Naive B cell (primary cell): ENCODE data around the gene CRIP2. TPM values are rescaled to one million over a fixed set of nuclear protein-coding genes. Genes with fewer than 3 reads are reported as not detected.

ENCODE experiments used
- ATAC-seq, 2 donors: fragments of 150-1000 bp; cut with Tn5 transposase; 2 replicates each; pipeline ENCODE4 v1.10.0; 2021; ENCODE audit warnings: low read depth in 2 of 2, mild to moderate bottlenecking in 2 of 2, moderate library complexity in 2 of 2
- DNase-seq: peaks from one replicate; pipeline ENCODE4 v3.0.0; 2022
- H3K27ac Mint-ChIP-seq, 6 donors: one replicate each; pipeline ENCODE4 v1.8.0; 2020 to 2022; ENCODE audit warnings: mild to moderate bottlenecking in 6 of 6, mixed read lengths in 6 of 6, moderate library complexity in 5 of 6, inconsistent platforms in 2 of 6
- H3K27me3 Mint-ChIP-seq, 3 donors: one replicate each; pipeline ENCODE4 v1.8.0; 2021 to 2022; ENCODE audit warnings: mixed read lengths in 3 of 3, mild to moderate bottlenecking in 1 of 3
- H3K36me3 Mint-ChIP-seq, 2 donors: one replicate each; pipeline ENCODE4 v1.8.0; 2020 to 2022; ENCODE audit warnings: mixed read lengths in 2 of 2, inconsistent platforms in 1 of 2, mild to moderate bottlenecking in 1 of 2
- H3K4me1 Mint-ChIP-seq, 3 donors: one replicate each; pipeline ENCODE4 v1.8.0; 2020 to 2022; ENCODE audit warnings: mixed read lengths in 3 of 3, inconsistent platforms in 1 of 3, mild to moderate bottlenecking in 1 of 3, moderate library complexity in 1 of 3
- H3K4me3 Mint-ChIP-seq, 8 donors: one replicate each; pipeline ENCODE4 v1.8.0; 2020 to 2022; ENCODE audit warnings: mild to moderate bottlenecking in 8 of 8, mixed read lengths in 8 of 8, moderate library complexity in 8 of 8, inconsistent platforms in 2 of 8
- H3K9me3 Mint-ChIP-seq, 7 donors: one replicate each; pipeline ENCODE4 v1.8.0; 2020 to 2022; ENCODE audit warnings: mixed read lengths in 7 of 7, mild to moderate bottlenecking in 5 of 7, inconsistent platforms in 2 of 7, moderate library complexity in 1 of 7
- polyA plus RNA-seq, 6 donors: library from polyadenylated mRNA; unstranded; fragments of 300-500 nt; fragmentation: Illumina TruSeq; gene quantifications; one replicate each; pipeline ENCODE4 v1.2.3, GENCODE V29; 2021; ENCODE audit warnings: low read depth in 6 of 6

The CRIP2 gene, protein sequence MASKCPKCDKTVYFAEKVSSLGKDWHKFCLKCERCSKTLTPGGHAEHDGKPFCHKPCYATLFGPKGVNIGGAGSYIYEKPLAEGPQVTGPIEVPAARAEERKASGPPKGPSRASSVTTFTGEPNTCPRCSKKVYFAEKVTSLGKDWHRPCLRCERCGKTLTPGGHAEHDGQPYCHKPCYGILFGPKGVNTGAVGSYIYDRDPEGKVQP
- polyA plus RNA-seq = 10 to 100 TPM in 2 of 6 donors, 1 to 10 TPM in 4; 2.0 to 27.3 (median 8.4) TPM

DNA sequence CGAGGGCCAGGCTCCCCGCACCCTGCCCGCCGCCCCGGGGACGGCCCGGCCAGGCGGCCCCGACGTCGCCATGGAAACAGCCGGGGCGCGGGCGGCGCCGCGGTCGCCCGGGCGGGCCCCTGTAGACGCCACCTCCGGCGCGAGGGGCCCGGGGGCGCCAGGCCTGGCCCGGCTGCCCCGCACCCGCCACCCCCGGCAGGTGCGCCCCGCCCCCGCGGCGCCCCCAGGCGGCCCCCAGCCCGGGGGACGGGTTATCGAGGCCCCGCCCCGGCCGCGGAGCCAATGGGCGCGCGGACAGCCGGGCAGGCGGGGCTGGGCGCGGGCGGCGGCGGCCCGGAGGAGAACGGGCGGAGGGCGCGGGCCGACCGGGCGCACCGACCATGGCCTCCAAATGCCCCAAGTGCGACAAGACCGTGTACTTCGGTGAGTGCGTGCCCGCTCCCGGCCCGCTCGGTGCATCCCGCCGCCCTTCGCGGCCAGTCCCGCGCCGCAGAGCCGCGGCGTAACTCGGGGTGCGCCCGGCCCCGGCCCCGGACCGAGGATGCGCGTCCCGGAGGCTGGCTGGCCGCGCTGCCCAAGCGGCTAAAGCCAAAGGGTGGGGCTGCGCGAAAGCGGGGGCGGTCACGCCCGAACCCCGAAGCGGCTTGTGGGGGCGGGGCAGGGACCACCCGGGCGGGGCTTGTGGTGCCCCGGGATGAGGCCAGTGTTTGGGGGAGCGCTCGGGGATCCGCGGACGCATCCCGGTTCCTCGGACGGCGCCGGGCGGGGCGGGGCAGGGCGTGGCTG, at the start of gene CRIP2:
Gene CRIP2, plus strand, starts transcription at position 339 of the 786 bp plus-strand sequence. Its CDS starts 42 bp downstream, at position 381.
- Mint-ChIP-seq H3K4me1 (peaks cover 12 to 22% (median 17%) of the 10 kb centered on the region in 3 donors), H3K27ac (peak within 1 kb of the TSS in 3 of 6 donors; percentile 39 to 83 (median 59))

DNA sequence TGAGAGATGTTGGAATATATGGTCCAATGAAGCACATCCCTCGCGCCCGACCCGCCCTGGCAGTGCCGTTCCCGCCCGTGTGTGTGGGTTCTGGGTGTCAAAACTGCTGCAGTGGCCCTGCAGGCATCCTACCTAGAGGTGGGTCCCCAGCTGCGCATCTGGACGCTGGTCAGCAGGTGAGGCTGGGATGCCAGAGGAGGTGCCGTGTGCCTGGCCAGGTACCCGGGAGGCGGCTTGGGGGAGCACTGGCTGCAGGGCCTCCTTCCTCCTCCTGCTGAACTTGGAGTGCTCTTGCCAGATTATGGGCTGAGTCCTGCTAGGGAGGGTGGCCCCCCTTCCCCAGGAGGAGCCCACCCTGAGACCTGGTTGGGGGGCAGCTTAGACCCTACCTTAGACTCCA, 49.8 kb upstream of the CRIP2 start:
- peak overlapping the region in 1 of 6 donors; percentile 66 for H3K27ac Mint-ChIP-seq
- no peaks in the 10 kb centered on the region for H3K27me3 Mint-ChIP-seq
- peaks cover 33 to 51% (median 44%) of the 10 kb centered on the region in 3 donors for H3K4me1 Mint-ChIP-seq
- ATAC-seq = no peak
- H3K9me3 Mint-ChIP-seq = no peaks in the 10 kb centered on the region
- DNase-seq = no peak
- no peaks in the 10 kb centered on the region for H3K36me3 Mint-ChIP-seq
- H3K4me3 Mint-ChIP-seq = no peak overlapping the region

More for the DNA sequence above, at the start of gene CRIP2:
- peak within 1 kb of the TSS; percentile 65 to 91 (median 76) for H3K4me3 Mint-ChIP-seq
- peak; percentile 29 to 40 for ATAC-seq
- peaks cover 0 to 9% (median 0%) of the 10 kb centered on the region in 3 donors for H3K27me3 Mint-ChIP-seq
- DNase-seq = peak; percentile 63
- H3K36me3 Mint-ChIP-seq = peaks cover 0 to 8% of the 10 kb centered on the region in 2 donors
- peaks cover 0 to 2% (median 0%) of the 10 kb centered on the region in 7 donors for H3K9me3 Mint-ChIP-seq

DNA sequence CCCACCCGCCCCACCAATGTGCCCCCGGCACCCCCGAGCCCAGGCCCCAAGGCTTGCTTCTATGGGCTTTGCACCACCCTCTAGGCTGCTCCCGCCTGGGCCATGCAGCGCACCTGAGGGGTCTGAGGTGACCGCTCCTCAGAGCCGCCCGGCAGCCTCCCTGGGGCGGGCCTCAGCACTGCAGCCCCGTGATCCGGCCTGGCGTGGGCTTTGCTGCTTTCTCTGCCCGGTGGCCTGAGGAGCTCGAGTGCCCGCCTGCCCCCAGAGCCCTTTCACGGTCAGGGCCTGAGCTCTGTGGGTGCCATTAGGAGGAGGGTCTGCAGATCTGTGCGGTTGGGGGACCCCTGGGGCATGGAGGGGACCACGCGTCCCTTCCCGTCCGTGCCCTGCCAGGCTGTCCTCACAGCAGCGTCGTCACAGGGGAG, 48.8 kb upstream of the CRIP2 start:
- ATAC-seq (no peak), DNase-seq (no peak)
- Mint-ChIP-seq H3K27ac (no peak overlapping the region), H3K27me3 (no peaks in the 10 kb centered on the region), H3K4me3 (no peak overlapping the region), H3K36me3 (no peaks in the 10 kb centered on the region), H3K9me3 (no peaks in the 10 kb centered on the region), H3K4me1 (peaks cover 30 to 48% (median 44%) of the 10 kb centered on the region in 3 donors)

DNA sequence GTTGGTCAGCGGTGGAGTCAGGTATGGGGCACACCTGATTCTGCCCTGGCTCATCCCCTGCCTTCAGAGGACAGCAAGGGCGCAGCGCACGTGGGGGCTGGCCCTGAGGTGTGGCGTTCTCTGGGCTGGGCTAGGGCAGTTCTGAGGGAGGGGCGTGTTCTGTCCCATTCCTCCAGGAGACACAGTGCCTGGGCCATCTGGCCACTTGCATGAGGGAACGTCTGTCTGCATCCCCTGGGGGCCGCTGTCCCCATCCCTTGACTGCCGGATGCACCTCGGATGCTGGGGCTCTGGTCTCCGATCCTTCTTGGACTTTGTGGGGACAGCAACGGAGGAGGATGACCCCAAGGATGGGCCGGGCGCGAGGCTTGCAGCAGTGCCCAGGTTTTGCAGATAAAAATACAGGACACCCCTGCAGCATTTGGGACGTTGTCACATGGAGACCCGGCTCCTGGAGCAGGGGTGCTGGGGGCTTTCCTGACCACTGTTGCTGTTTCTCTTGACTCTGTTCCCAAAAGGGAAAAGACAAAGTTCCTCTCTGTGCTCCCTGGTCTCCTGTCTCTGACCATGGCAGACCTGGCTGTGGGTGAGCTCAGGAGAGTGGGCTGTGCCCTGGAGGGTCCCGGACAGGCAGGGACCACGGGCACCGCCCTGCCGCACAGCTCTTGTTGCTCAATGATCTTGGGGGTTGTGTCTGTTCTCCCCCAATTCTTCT, 48.0 kb upstream of the CRIP2 start:
- Mint-ChIP-seq H3K4me3 (peak overlapping the region in 1 of 8 donors; percentile 49), H3K9me3 (peaks cover 0 to 3% (median 0%) of the 10 kb centered on the region in 7 donors), H3K4me1 (peaks cover 24 to 41% (median 38%) of the 10 kb centered on the region in 3 donors), H3K36me3 (no peaks in the 10 kb centered on the region), H3K27me3 (no peaks in the 10 kb centered on the region), H3K27ac (no peak overlapping the region)
- no peak for DNase-seq
- ATAC-seq = no peak

DNA sequence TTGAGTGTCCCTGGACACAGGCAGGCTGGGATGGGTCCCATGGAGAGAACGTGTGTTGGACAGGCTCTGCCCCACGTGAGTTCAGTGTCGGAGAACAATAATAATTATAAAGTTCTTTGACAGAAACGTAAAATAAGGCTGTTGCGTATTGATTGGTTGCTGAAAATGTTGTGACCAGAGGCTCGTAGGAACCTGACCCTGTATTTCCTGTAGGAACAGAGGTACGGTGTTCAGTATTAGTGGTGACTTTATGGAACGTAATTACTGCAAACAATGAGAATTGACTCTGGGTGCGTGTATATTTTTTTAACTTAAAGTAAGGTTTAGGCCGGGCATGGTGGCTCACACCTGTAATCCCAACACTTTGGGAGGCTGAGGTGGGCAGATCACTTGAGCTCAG, 47.2 kb upstream of the CRIP2 start:
- DNase-seq (no peak), ATAC-seq (no peak)
- Mint-ChIP-seq H3K27ac (no peak overlapping the region), H3K36me3 (no peaks in the 10 kb centered on the region), H3K4me3 (peak overlapping the region in 1 of 8 donors; percentile 49), H3K4me1 (peaks cover 16 to 33% (median 30%) of the 10 kb centered on the region in 3 donors), H3K9me3 (peaks cover 0 to 3% (median 0%) of the 10 kb centered on the region in 7 donors), H3K27me3 (no peaks in the 10 kb centered on the region)

DNA sequence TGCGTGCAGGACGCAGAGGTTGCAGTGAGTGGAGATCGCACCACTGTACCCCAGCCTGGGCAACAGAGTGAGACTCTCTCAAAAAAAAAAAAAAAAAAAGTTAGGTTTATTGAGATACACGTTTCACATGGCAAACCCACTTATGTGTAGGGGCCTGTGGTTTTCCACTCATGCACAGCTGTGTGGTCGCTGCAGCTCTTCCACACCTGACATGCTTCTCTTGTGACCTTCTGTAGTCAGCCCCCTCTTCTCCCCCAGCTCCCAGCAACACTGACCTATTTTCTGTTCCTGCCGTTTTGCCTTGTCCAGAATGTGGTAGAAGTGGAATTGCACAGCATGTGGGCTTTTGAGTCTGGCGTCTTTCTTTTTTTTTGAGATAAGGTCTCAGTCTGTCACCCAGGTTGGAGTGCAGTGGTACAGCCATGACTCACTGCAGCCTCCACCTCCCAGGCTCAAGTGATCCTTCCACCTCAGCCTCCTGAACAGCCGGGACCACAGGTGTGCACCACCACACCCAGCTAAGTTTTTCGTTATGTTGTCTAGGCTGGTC, 46.6 kb upstream of the CRIP2 start:
- no peak overlapping the region for H3K27ac Mint-ChIP-seq
- no peak for ATAC-seq
- no peak for DNase-seq
- no peaks in the 10 kb centered on the region for H3K36me3 Mint-ChIP-seq
- peak overlapping the region in 1 of 8 donors; percentile 1 for H3K4me3 Mint-ChIP-seq
- peaks cover 13 to 29% (median 24%) of the 10 kb centered on the region in 3 donors for H3K4me1 Mint-ChIP-seq
- H3K9me3 Mint-ChIP-seq = peaks cover 0 to 3% (median 0%) of the 10 kb centered on the region in 7 donors
- H3K27me3 Mint-ChIP-seq = no peaks in the 10 kb centered on the region

DNA sequence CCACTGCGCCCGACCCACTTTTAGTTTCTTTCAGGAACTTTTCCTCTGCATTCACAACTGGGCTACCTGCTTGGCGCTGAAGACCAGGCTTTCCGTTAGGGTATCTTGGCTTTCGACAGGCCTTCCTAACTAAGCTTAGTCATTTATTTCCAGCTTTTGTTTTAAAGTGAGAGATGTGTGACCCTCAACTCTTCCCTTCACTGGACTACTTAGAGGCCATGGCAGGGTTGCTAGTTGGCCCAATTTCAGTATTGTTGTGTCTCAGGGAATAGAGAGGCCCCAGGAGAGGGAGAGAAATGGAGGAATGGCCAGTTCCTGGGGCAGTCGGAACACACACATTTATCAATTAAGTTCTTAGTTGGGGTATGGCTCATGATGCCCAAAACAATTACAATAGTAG, 44.6 kb upstream of the CRIP2 start:
- no peak for ATAC-seq
- H3K27ac Mint-ChIP-seq = peak overlapping the region in 2 of 6 donors; percentile 15 to 82
- no peak overlapping the region for H3K4me3 Mint-ChIP-seq
- DNase-seq = no peak
- peaks cover 0 to 3% (median 0%) of the 10 kb centered on the region in 7 donors for H3K9me3 Mint-ChIP-seq
- peaks cover 14 to 33% (median 25%) of the 10 kb centered on the region in 3 donors for H3K4me1 Mint-ChIP-seq
- no peaks in the 10 kb centered on the region for H3K36me3 Mint-ChIP-seq
- H3K27me3 Mint-ChIP-seq = no peaks in the 10 kb centered on the region

- H3K4me1 Mint-ChIP-seq = peaks cover 16 to 35% (median 27%) of the 10 kb centered on the region in 3 donors
- H3K36me3 Mint-ChIP-seq = no peaks in the 10 kb centered on the region
- DNase-seq = no peak
- no peaks in the 10 kb centered on the region for H3K27me3 Mint-ChIP-seq
- H3K27ac Mint-ChIP-seq = no peak overlapping the region
- H3K9me3 Mint-ChIP-seq = peaks cover 0 to 3% (median 0%) of the 10 kb centered on the region in 7 donors
- ATAC-seq = no peak
- no peak overlapping the region for H3K4me3 Mint-ChIP-seq
Observed at GRCh38 chr14:105430565-105430964, 44.1 kb upstream of the CRIP2 start.

- no peak for ATAC-seq
- Mint-ChIP-seq H3K27ac (peak overlapping the region in 1 of 6 donors; percentile 76), H3K4me1 (peaks cover 22 to 35% (median 34%) of the 10 kb centered on the region in 3 donors), H3K36me3 (no peaks in the 10 kb centered on the region), H3K9me3 (peaks cover 0 to 3% (median 0%) of the 10 kb centered on the region in 7 donors), H3K4me3 (no peak overlapping the region), H3K27me3 (no peaks in the 10 kb centered on the region)
- no peak for DNase-seq
Observed at GRCh38 chr14:105431256-105431655, 43.4 kb upstream of the CRIP2 start.

DNA sequence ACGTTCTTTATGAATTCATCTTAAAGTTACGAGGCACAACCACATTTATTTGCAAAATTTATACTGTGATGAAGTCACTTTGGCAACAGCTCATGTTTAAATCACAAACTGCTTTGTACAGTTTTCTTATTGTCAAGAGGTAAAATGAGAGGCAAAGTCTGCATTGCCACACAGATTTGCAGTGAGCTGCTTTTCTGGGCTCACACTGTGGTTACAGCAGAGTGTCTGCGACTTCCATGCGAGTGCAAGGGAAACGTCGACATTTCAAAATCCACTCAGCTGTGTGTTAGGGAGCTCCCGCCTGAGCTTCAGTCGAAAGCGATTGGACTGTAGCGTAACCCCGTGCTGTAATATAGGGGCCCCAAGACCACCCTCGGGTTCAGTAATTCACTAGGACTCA, 42.0 kb upstream of the CRIP2 start:
- Mint-ChIP-seq H3K27me3 (no peaks in the 10 kb centered on the region), H3K36me3 (no peaks in the 10 kb centered on the region)

DNA sequence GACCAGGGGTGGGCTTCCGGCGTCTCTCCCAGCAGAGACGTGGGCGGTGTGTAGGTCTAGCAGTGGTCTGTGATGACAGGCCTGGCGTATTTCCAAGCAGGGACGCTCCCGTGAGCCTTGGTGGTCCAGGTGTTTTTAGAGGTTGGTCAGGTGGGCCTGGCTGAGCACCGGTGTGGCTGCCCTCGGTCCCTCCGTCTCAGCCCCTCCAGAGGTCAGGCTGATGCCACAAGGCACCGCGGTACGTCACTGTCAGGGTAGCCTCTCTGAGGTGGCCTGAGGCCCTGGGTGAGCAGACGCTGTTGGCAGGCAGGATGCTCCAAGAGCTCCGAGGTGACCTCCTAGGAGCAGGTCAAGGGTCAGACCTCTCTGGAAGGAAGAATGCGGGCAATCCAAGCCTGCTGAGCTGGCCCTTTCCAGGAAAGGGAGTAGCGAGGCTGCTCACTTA, 41.4 kb upstream of the CRIP2 start:
- Mint-ChIP-seq H3K4me3 (no peak overlapping the region), H3K27ac (no peak overlapping the region), H3K9me3 (peaks cover 0 to 3% (median 0%) of the 10 kb centered on the region in 7 donors), H3K36me3 (no peaks in the 10 kb centered on the region), H3K27me3 (no peaks in the 10 kb centered on the region), H3K4me1 (peaks cover 16 to 33% (median 25%) of the 10 kb centered on the region in 3 donors)
- no peak for DNase-seq
- no peak for ATAC-seq

More for the DNA sequence above, 42.0 kb upstream of the CRIP2 start:
- Mint-ChIP-seq H3K4me3 (no peak overlapping the region), H3K4me1 (peaks cover 19 to 36% (median 27%) of the 10 kb centered on the region in 3 donors), H3K27ac (no peak overlapping the region), H3K9me3 (peaks cover 0 to 3% (median 0%) of the 10 kb centered on the region in 7 donors)
- DNase-seq = no peak
- no peak for ATAC-seq

- no peaks in the 10 kb centered on the region for H3K27me3 Mint-ChIP-seq
- ATAC-seq (no peak), DNase-seq (no peak)
- peaks cover 13 to 20% (median 20%) of the 10 kb centered on the region in 3 donors for H3K4me1 Mint-ChIP-seq
- H3K36me3 Mint-ChIP-seq = no peaks in the 10 kb centered on the region
- H3K9me3 Mint-ChIP-seq = peaks cover 0 to 3% (median 0%) of the 10 kb centered on the region in 7 donors
- H3K4me3 Mint-ChIP-seq = peak overlapping the region in 1 of 8 donors; percentile 60
- H3K27ac Mint-ChIP-seq = no peak overlapping the region
Observed at GRCh38 chr14:105436402-105436801, 38.2 kb upstream of the CRIP2 start.
